Activated CD8-positive, alpha-beta memory T cell treated with anti-CD3 and anti-CD28 coated beads, Interleukin-2, amount 50 U/mL, for 24 hours (primary cell): Measurements from ENCODE around the gene LIX1.
A peak's percentile ranks its signal among the peaks of the same experiment; 100 is the strongest.
"Not testable (repeated sequence)": the region's sequence is repeated elsewhere in the genome, so short reads cannot be mapped to it uniquely, and the experiment has no call there.

Experiments used
- DNase-seq: peaks from one replicate; pipeline ENCODE4 v3.0.0-alpha.2; 2020; ENCODE audit errors: extremely low read depth

The LIX1 gene

DNA sequence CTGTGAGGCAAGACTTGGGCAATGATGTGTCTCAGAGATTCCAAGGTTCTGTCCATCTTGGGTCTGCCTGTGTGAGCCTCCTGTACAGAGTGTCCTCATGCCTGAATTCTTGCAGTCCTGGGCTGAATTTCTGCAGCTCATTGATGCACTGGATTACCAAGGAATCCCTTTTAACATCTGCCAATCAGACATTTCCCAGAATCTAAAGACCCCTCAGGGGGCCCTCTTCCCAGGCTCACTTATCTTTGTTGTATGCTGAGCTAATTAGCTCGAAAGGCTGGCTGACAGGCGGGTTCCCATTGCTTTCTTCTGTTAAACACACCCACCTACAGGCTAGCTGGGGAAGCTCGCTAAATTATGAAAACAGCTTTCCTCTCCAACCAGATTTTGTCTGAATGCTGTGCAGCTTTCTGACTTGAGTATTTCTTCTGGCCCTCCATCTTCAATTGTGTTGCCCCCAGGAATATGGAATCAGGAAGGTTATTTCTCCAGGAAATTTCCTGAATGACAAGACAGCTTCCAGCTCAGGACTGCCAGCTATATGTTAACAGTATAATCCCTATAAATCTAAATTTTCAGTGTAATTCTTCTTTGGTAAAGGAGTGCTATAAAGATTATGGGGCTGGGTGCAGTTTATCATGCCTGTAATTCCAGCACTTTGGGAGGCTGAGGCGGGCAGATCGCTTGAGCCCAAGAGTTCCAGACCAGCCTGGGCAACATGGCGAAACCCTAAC is at the start of gene LIX1:
LIX1 (minus strand) TSS at position 91 of the 734 bp plus-strand sequence; CDS start at position 56, 35 bp downstream.
- no peak for DNase-seq

DNA sequence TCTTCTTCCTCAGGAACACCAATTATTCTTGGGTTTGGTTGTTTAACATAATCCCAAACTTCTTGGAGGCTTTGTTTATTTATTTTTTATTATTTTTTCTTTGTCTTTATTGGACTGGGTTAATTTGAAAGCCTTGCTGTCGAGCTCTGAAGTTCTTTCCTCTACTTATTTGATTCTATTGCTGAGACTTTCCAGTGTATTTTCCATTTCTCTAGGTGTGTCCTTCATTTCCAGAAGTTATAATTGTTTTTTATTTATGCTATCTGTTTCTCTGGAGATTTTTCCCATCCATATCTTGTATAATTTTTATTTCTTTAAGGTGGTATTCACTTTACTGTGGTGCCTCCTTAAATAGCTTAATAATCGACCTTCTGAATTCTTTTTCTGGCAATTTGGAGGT is 49.5 kb upstream of the LIX1 start:
- no peak for DNase-seq

DNA sequence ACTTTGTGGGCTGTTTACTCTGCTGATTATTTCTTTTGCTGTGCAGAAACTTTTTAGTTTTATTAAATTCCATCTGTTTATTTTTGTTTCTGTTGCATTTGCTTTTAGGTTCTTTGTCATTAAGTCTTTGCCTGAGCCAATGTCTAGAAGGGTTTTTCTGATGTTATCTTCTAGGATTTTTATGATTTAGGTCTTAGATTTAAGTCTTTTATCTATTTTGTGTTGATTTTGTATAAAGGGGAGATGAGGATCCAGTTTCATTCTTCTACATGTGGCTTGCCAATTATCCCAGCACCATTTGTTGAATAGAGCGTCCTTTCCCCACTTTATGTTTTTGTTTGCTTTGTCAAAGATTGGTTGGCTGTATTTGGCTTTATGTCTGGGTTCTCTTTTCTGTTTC is 47.1 kb upstream of the LIX1 start:
- DNase-seq = not testable (repeated sequence)

DNA sequence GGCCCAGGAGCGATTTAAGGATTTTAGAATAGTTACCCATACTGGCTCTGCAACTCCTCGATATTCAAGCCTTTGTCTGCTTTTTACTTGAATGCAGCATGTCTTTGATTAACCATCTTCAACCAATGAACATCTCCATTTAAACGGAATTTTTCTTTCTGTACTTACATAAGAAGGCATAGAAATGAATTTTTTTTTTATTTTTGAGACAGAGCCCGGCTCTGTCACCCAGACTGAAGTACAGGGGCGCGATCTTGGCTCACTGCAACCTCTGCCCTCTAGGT is 41.5 kb upstream of the LIX1 start:
- DNase-seq = no peak

DNA sequence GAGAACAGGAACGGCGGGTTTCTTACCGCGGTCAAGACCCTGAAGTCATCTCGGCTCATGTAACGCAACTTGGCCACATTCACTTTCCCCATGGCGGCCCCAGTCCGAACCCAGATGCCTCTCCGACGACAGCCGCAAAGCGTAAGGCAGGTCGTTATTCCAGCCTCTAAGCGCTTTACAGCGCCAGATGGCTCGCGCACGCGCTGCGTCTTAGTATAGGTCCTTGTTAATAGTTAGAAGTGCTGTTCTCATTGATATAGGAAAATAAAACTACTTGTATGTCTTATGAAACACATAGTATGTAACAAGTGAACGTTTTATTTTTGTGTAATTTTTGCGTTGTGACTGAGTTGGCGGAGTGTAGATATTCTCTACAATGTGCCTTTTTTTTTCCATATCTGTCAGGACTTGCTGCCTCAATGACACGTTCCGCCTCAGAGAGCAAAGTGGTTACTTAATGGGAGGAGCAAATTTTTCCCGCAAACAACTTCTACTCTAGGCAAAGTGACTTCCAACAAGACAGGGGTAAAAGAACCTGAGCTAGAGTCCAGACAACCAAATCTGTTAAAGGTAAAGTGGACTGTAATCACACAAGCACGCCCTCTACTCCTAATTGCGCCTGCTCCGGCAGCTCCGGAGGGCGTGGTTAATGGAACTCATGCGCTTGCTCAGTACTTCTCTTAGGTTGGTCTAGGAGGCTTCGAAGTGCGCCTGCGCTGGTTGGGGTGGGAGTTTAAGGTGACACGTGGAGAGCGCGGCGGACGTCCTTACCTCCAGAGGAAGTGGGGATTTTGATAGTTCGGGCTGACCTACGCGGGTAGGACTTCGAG is 40.9 kb upstream of the LIX1 start, which contains the start of gene RIOK2:
RIOK2 (minus strand) TSS at position 148 of the 830 bp plus-strand sequence; CDS start at position 92, 56 bp downstream.
- DNase-seq = peak; percentile 91

DNA sequence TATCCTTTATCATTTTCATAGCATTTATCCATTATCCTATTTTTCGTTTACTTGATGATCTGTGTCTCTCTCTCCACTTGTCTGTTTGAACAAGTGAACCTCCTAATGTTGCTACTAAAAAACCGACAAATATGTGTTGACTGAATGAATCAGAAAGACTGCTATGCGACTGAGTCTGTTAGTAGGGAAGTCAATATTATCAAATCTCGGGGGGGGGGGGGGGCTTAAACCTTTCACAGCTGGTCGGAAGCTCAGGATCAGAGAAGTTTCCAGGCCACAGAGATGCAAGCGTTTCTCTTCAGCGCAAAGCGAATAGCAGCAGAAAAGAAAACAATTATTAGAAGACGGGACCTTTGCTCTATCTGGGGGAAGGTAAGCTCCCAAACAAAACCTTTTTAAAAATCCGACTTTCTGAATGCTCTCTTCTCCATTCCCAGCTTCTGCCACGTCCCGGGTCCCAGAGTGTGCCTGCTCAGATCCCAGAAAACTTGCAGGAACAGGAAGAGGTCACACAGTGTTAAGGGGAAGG is 40.2 kb upstream of the LIX1 start:
- no peak for DNase-seq

- no peak for DNase-seq
Observed at GRCh38 chr5:97181856-97182545, 39.6 kb upstream of the LIX1 start.

DNA sequence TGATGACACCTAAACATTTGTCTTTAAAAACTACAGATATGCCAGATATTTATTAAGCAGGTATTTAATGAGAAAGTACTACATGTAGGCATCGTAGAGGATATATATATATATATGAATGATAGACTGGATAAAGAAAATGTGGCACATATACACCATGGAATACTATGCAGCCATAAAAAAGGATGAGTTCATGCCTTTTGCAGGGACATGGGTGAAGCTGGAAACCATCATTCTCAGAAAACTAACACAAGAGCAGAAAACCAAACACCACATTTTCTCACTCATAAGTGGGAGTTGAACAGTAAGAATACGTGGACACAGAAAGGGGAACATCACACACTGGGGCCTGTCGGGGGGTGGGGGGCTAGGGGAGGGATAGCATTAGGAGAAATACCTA is 37.0 kb upstream of the LIX1 start:
- not testable (repeated sequence) for DNase-seq

DNA sequence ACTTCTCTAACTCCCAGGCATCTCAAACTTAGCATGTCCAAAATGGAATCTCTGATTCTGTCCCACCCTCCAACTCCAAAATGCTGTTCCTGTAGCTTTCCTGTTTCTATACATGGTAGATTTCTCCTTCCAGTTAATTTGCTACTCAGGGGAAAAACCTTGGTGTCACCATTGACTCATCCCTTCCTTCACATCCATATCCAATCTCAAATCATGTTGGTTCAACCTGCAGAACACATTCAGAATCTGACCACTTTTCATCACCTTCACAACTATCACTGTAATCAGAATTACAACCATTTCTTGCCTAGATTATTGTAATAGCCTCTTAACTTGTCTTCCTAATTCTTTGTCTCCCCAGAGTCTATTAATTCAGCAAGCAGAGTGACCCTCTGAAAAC is 29.8 kb upstream of the LIX1 start:
- DNase-seq = no peak

DNA sequence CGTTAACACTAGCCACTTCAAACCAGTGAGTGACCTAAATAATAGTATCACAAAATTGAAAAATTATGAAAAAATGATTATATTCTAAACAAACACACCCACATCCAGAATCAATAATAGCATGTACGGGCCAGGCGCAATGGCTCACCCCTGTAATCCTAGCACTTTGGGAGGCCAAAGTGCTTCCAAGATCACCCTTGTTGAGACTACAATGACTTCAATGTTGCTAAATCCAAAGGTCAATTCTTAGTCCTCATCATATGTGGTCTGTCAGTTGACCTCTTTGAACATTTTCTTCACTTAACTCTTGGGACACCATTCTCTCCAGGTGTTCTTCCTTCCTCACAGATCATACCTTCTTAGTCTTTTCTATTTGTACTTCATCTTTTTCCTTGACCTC is 29.3 kb upstream of the LIX1 start:
- no peak for DNase-seq

GRCh38 chr5:97167435-97167834 is 25.0 kb upstream of the LIX1 start:
- no peak for DNase-seq

DNA sequence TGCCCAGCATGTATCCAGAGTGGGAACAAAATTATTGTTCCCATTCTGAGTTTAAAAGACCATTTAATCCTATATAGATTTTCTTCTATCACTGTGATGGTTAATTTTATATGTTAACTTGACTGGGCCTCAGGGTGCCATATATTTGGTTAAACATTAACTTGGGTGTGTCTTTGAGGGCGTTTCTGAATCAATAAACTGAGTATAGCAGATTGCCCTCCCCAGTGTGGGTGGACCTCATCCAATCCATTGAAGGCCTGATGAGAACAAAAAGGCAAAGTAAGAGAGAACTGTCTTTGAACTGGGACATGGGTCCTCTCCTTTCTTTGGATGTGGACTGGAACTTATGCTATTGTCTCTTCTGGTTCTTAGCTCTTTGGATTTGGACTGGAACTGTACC is 23.3 kb upstream of the LIX1 start:
- no peak for DNase-seq

- no peak for DNase-seq
Observed at GRCh38 chr5:97164846-97165245, 22.4 kb upstream of the LIX1 start.

DNA sequence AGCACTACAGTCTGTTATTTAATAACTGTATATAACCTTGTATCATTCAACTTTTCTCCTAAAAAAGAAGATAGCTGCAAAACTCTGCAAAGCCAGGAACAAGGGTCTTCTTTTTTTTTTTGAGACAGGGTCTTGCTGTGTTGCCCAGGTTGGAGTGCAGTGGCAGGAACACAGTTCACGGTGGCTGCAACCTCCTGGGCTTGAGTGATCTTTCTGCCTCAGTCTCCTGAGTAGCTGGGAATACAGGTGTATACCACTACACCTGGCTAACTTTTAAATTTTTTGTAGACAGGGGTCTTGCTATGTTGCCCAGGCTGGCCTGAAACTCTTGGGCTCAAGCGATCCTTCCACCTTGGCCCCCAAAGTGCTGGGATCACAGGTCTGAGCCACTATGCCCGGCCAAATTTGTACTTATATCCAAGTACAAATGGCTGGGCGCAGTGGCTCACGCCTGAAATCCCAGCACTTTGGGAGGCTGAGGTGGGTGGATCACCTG is 21.4 kb upstream of the LIX1 start:
- DNase-seq = no peak

DNA sequence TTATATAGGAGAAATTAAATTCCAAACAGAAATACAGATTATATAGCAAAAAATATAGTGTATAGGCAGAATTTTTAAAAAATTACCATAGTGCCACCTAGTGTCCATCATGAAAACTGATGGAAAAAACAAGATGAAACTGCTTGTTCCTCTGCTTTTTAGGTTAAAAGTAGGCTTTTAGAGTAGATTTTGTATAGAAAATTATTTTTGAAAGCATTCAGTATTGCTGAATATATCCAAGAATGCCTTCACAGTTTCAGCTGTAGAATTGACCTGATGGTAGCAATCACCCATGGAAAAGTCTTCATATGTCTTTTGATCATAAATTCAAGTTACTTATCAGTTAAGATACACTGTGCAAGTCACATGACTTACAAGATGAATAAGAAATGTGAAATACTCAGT is 21.0 kb upstream of the LIX1 start:
- DNase-seq = no peak

DNA sequence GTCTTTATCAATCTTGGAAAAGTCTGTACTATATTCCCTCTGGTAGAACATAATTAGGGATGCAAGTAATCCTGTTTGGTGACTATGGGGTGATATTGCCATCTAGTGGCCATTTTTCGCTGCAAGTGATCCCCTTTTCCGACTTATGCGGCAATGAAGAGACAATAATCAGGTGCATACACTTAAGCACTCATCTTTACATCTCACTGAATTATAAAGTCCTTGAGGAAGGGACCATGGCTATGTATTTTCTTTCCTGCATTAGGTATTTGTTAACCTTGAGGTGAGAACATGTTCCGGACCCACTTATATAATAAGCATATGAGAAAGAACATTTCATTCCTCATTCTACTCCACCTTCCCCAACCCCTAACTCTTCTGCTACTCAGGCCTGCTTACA is 19.6 kb upstream of the LIX1 start:
- peak; percentile 13 for DNase-seq

DNA sequence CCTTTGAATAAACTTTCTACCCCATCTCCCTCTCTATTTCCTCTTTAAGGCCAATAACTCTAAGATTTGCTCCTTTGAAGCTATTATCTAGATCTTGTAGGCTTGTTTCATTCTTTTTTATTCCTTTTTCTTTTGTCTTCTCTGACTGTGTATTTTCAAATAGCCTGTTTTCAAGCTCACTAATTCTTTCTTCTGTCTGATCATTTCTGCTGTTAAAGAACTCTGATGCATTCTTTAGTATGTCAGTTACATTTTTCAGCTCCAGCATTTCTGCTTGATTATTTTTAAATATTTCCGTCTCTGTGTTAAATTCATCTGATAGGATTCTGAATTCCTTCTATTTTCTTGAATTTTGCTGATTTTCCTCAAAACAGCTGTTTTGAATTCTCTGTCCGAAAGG is 15.3 kb upstream of the LIX1 start:
- no peak for DNase-seq

DNA sequence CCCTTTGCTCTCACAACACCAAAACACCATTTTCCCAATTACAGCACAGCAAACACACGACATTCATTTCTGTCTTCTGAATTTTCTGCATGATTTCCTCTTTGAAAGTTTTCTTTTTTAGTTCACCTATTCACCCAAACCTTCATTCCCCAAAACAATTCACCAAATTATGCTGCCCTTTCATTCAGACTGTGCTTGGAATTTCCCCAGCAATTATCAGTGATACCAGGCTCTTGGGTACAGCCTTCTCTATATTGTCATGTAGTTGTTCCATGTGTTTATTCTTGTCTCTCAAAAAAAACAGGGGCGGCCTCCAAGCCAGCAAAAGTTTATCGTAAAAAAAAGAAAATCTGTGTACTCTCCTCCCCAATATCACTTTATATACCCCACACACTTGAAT is 9.0 kb upstream of the LIX1 start:
- DNase-seq = no peak

DNA sequence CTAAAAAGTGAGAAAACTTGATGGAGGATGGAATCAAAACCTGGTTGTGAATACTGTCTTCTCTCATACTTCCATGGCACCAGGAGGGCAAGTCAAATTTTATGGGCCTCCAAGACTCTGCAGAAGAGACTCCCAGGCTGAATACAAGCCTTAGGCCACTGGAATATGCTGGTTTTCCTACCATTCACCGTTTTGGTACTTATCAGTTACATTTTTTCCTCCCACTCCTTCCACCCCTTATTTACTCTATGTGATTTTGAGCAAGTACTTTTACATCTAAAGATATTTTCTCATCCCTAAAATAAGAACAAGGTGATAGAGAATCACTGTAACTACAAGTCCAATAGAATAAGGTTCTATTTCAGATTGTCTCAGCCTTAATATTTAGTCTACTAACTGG is 8.0 kb upstream of the LIX1 start:
- DNase-seq = no peak

GRCh38 chr5:97149709-97150108 is 7.3 kb upstream of the LIX1 start:
- no peak for DNase-seq

DNA sequence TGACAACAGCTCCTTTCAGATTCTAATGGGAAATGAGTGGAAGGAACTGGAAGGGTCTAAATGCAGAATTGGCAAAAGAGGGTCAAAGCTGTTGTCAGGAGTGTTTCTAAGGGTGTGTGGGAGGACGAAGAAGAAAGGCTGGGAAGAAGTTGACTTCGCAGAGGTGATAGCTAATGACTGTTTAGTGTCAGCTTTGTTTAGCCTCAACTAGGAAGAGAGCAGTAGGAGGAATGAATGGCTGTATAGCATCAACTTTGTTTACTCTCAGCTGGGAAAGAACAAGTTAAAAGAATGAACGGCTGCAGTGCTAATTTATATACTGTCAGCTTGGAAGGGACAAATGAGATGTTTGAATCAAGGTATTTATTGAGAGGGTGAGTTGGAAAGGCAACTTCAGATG is 5.9 kb upstream of the LIX1 start:
- no peak for DNase-seq

- DNase-seq = no peak
Observed at GRCh38 chr5:97143704-97144103, 1.3 kb upstream of the LIX1 start.
